Ishikawa (cell line): ENCODE data around the gene EPS15.

ENCODE experiments used
- CEBPB ChIP-seq: IDR thresholded peaks from 2 replicates; pipeline ENCODE4 v1.6.1; 2012
- CREB1 ChIP-seq: IDR thresholded peaks from 2 replicates; pipeline ENCODE4 v1.6.1; 2012; ENCODE audit warnings: low read depth
- EGR1 ChIP-seq: IDR thresholded peaks from 2 replicates; pipeline ENCODE4 v1.6.1; 2012
- EP300 ChIP-seq: IDR thresholded peaks from 2 replicates; pipeline ENCODE4 v1.6.1; 2012; ENCODE audit warnings: borderline replicate concordance
- FOXM1 ChIP-seq: IDR thresholded peaks from 2 replicates; pipeline ENCODE4 v1.6.1; 2012; ENCODE audit warnings: low read depth, borderline replicate concordance
- MAX ChIP-seq: IDR thresholded peaks from 2 replicates; pipeline ENCODE4 v1.6.1; 2012
- NFIC ChIP-seq: IDR thresholded peaks from 2 replicates; pipeline ENCODE4 v1.6.1; 2012
- RAD21 ChIP-seq: IDR thresholded peaks from 2 replicates; pipeline ENCODE4 v1.6.1; 2012; ENCODE audit warnings: low read depth
- REST ChIP-seq: IDR thresholded peaks from 2 replicates; pipeline ENCODE4 v1.6.1; 2012; ENCODE audit warnings: low read depth, mild to moderate bottlenecking
- TAF1 ChIP-seq: IDR thresholded peaks from 2 replicates; pipeline ENCODE4 v1.6.1; 2012; ENCODE audit warnings: low read depth, mild to moderate bottlenecking
- TCF12 ChIP-seq: IDR thresholded peaks from 2 replicates; pipeline ENCODE4 v1.6.1; 2012; ENCODE audit warnings: low read depth
- TEAD4 ChIP-seq: IDR thresholded peaks from 2 replicates; pipeline ENCODE4 v1.6.1; 2012
- USF1 ChIP-seq: IDR thresholded peaks from 2 replicates; pipeline ENCODE4 v1.6.1; 2012
- YY1 ChIP-seq: IDR thresholded peaks from 2 replicates; pipeline ENCODE4 v1.6.1; 2012; ENCODE audit warnings: low read depth
- ZBTB7A ChIP-seq: IDR thresholded peaks from 2 replicates; pipeline ENCODE4 v1.6.1; 2012; ENCODE audit warnings: low read depth

The EPS15 gene

GRCh38 chr1:51523931-51524330, 4.9 kb upstream of the EPS15 start:
- TF ChIP-seq USF1 (no peak), NFIC (no peak), REST (no peak), CREB1 (no peak), TAF1 (no peak), TEAD4 (no peak), FOXM1 (no peak), YY1 (no peak), EP300 (no peak), TCF12 (no peak), ZBTB7A (no peak), EGR1 (no peak), MAX (no peak), RAD21 (no peak), CEBPB (no peak)

GRCh38 chr1:51520700-51521248, 1.7 kb upstream of the EPS15 start:
- no peak for TF ChIP-seq CREB1

- TF ChIP-seq CREB1 = no peak
- no peak for TF ChIP-seq RAD21
- TF ChIP-seq EP300 = no peak
- no peak for TF ChIP-seq TAF1
- no peak for TF ChIP-seq TEAD4
- TF ChIP-seq EGR1 = no peak
Measured at GRCh38 chr1:51519865-51520699, 1.0 kb upstream of the EPS15 start.

- TF ChIP-seq REST (no peak), EGR1 (no peak), ZBTB7A (no peak), NFIC (no peak), CREB1 (no peak), TEAD4 (no peak), MAX (no peak), EP300 (no peak), TCF12 (no peak), FOXM1 (no peak), YY1 (no peak), CEBPB (no peak), USF1 (no peak), TAF1 (no peak), RAD21 (no peak)
Measured at GRCh38 chr1:51518586-51519047, 449 bp downstream of the EPS15 start.

- TF ChIP-seq EP300 (no peak), MAX (peak; percentile 41; the same call in 1 of the 2 replicates)
Measured at GRCh38 chr1:51518033-51518585, 957 bp downstream of the EPS15 start.
